Measurements from ENCODE around the gene PET100.

The PET100 gene, protein sequence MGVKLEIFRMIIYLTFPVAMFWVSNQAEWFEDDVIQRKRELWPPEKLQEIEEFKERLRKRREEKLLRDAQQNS

DNA sequence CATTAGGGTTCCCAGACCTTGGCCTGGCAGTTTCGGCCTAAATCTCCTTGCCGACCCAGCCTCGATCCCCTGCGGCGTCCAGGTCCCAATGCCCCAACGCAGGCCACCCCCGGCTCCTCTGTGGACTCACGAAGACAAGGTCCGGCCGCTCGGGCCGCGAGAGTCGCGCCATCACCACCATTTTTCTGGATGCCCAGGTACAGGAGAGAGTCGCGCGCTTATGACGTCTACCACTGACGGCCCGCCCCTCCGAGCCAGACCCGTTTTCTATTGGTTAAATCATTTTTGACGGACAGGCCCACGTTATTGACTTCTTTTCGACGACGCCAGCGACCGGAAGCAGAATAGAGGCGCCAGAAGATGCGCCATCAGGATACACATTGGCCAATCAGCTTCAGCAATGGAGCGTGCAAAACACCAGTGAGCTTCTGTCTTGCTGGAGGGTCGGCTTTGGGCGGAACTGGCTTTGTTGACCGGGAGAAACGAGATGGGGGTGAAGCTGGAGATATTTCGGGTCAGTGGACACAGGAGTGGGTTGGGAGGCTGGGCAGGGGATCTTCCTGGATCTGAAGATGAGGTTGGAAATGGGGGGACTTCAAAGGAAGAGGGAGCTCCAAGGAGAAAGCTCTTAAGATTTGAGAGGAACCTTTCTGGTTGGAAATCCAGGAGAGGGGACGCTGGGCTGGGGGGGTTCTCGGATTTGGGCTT, at the start of gene PET100, which contains the start of gene XAB2:
TSS of gene PET100 (plus strand) at position 447 of the 708 bp plus-strand sequence. CDS start at position 488, 41 bp downstream.
TSS of gene XAB2 (minus strand) at position 199 of the 708 bp plus-strand sequence. CDS start at position 181, 18 bp downstream.
- DNase-seq, result peak; percentile 86 to 88

- no peak for DNase-seq
Observed at GRCh38 chr19:7582446-7582845, 47.1 kb upstream of the PET100 start.

GRCh38 chr19:7589822-7590221, 39.8 kb upstream of the PET100 start:
- no peak for DNase-seq

GRCh38 chr19:7590256-7590655, 39.3 kb upstream of the PET100 start:
- DNase-seq, result no peak

DNA sequence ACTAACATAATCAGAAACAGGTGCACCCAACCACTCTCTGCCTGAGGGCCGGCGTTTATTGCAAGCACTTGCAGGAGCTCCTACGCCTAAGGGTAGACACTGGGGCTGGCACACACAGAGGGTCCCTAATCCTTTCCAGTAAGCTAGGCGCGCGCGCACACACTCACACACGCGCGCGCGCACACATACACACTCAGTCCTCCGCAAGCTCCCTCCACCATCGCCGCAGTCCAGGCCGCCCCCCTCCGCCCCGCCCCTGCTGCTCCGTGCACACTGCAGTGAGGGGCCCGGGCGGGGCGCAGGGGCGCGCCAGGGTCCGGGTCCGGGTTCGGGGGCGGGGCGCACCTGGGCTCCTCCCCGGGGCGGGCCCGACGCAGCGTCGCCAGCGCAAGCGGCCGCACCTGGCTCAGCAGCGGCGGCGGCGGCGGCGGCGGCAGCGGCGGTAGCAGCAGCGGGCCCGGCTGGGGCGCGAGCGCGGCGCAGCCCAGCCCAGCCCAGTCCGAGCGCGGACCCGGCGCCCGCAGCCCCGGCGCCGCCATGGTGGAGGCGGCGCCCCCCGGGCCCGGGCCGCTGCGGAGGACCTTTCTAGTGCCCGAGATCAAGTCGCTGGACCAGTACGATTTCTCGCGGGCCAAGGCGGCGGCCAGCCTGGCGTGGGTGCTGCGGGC, 34.0 kb upstream of the PET100 start, which contains the start of gene CAMSAP3:
TSS of gene CAMSAP3 (plus strand) at position 398 of the 668 bp plus-strand sequence. CDS start at position 538, 140 bp downstream.
- peak; percentile 5 to 20 for DNase-seq

DNA sequence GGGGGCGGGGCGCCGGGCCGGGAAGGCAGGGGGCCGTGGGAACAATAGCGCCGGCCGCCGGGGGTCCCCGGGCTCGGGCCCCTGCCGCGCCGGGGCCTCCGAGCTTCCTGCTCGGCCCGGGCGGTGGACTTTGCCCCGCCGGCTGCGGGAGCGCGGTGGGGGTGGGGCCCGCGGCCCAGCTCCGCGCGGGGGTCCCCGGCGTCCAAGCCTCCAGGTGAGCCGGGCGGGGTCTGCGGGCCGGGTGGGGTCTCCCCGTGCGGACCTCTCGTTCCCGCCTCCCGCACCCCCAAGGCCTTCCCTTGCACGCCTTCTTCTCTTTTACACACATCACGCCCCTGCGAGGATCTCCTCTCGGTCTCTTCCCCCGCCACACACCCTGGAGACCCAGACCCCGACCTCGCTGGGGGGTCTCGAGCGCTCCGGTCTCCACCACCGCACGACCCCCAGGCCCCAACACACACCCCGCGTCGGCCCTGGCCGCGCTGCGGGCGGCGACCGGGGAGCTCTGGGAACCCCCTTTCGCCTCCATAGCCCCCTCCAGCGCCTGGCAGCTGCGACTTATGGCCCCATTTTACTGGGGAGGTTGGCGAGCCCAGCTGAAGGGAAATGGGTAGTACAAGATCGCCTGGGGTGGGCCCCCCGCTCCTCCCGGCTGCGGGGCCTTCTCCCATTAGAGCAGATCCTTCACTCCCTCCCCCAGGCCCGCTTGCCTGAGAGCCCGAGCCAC, 33.2 kb upstream of the PET100 start:
- no peak for DNase-seq

DNA sequence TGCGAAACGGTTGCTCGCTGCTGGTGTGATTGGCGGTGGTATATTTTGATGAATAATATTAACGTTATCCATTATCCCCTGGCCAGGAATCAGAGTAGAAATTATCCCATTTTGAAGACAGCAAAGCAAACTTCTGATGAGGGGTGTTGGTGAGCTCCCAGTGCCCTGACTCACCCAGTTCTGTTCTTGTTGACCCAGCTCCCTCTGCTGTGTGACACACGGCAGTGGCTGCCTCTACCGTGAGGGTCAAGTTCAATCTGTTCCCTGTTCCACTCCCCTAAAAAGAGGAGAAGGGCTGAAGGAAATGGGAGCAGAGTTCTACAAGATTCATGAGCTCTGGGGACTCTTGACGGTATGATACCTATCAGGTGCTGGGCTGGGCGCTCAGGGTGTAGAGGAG, 31.9 kb upstream of the PET100 start:
- DNase-seq, result no peak

DNA sequence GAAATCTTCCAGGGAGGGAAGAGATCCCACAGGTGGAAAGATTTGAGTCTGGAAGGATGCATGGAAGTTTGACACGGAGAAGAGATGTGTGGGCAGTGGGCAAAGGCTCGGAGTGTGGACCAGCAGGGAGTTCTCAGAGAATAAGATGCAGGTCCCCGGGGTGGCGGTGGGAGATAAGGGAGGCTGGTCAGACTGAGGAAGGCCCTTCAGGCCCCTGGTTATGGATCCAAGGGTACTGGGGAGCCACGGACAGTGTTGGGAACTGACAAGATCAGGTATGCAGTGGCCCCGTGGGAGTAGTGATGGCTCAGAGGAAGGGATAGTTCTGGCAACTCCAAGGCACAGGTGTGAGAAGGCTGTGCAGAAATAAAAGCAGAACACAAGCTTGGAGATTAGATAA, 31.4 kb upstream of the PET100 start:
- DNase-seq, result no peak

- DNase-seq, result no peak
Observed at GRCh38 chr19:7600721-7601120, 28.9 kb upstream of the PET100 start.

GRCh38 chr19:7602240-7602934, 27.2 kb upstream of the PET100 start:
- DNase-seq, result no peak

GRCh38 chr19:7602935-7603497, 26.6 kb upstream of the PET100 start:
- DNase-seq, result no peak

DNA sequence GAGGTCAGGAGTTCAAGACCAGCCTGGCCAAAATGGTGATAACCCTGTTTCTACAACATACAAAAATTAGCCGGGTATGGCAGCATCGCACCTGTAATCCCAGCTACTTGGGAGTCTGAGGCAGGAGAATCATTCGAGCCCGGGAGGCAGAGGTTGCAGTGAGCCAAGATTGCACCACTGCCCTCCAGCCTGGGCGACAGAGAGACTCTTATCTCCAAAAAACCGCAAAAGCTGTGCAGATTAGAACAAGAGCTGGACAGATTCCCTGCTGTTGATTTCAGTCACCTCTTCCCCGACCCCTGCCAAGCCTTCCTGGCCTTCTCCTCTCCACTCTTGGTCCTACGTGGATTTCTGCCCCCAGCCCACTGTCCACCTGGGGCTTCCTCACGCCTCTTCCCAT, 25.7 kb upstream of the PET100 start:
- no peak for DNase-seq

DNA sequence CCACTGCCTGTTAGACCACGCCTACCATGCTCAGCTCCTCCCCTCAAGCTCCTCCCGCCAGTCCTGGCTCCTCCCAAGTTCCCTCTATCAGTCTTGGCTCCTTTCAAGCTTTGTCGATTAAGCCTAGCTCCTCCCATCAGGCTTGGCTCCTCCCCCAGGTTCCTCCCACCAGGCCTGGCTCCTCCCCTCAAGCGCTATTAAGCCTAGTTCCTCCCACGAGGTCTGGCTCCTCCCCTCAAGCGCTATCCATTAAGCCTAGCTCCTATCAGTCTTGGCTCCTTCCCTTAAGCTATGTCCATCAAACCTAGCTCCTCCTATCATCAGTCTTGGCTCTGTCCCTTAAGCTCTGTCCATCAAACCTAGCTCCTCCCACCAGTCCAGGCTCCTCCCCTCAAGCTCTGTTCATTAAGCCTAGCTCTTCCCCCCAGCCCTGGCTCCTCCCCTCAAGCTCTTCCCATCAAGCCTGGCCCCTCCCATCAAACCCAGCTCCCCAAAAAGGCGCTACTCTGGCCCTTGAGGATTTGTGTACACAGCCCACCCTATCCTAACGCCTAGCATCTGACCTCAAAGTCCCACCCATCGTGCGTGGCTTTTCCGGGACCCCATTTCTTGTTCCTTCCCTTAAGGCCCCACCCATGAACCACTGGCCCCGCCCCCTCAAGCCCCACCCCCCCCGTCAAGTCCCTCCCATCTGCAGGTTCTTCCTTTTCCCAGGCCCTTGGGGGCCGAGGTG, 23.9 kb upstream of the PET100 start:
- no peak for DNase-seq

- no peak for DNase-seq
Observed at GRCh38 chr19:7606289-7606688, 23.3 kb upstream of the PET100 start.

DNA sequence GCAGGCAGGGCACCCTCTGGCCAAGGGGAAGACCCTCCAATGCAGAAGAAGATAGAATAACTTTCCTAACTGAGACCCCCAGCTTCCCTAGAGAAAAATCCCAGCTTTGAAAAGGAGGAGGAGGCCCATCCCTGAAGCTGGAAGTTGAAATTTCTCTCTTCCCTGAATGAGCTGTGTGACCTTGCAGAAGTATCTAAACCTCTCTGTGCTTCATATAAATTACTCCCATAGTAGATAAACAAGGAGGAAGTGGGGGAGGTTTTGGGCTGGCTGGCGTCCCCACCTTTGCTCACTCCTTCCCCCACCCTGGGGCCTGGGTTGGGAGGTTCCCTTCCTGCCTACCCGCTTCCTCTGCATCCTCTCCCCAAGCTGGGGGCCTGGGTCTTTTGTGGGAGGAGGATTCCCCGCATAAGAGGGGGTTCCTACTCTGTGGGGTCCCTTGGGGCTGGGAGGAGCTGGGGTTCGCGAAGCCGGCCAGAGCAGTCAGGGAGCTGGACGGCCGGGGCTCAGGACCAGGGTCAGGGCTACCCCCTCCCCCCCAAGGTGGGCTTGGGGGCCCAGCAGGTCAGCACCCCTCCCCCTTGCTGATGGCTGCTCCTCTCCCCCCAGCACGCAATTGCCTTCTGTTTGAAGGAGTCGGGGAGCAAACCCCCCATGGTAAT, 22.2 kb upstream of the PET100 start:
- no peak for DNase-seq

GRCh38 chr19:7607874-7608560, 21.6 kb upstream of the PET100 start:
- DNase-seq, result no peak

- no peak for DNase-seq
Observed at GRCh38 chr19:7610491-7611240, 18.9 kb upstream of the PET100 start.

GRCh38 chr19:7611541-7612279, 17.9 kb upstream of the PET100 start:
- no peak for DNase-seq
